Measurements from ENCODE around the gene NID2. TPM values are rescaled to one million over a fixed set of nuclear protein-coding genes. Genes with fewer than 3 reads are reported as not detected.

The NID2 gene
- total and polyA plus RNA-seq, 3 donors from 2014 or later, result 5.3 to 10.6 (median 8.1) TPM

DNA sequence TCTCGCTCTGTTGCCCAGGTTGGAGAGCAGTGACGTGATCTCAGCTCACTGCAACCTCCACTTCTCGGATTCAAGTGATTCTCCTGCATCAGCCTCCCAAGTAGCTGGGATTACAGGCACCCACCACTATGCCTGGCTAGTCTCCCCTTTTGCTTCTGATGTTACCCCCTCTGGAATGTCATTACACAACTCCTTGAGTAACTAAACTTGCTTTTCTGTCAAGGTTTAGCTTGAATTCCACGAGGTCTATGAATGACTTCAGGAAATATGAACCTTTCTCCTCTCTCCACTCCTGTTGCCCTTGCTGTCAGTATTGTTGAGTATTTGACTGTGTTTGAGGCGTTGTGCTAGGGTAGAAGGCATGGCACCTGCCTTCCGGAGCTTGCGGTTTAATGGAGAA lies 96.3 kb downstream of the NID2 start:
- WGBS, 2 donors, result 95 to 98% methylated on average over 7 of the region's 7 CpGs
- intact Hi-C loops (cut with DNase I; ENCODE audit: low total_unique reads), result no loop called here
- Histone ChIP-seq H3K27me3 (no peaks in the 10 kb centered on the region), H3K9me3 (no peaks in the 10 kb centered on the region), H3K4me3 (no peak overlapping the region), H3K4me1 (peaks cover 10% of the 10 kb centered on the region), H3K36me3 (ENCODE audit: low read depth, missing control alignments) (no peaks in the 10 kb centered on the region), H3K27ac (no peak overlapping the region)
- no peak for TF ChIP-seq POLR2A (IDR thresholded peaks at IDR 0.05)
- TF ChIP-seq, protein P1, sequence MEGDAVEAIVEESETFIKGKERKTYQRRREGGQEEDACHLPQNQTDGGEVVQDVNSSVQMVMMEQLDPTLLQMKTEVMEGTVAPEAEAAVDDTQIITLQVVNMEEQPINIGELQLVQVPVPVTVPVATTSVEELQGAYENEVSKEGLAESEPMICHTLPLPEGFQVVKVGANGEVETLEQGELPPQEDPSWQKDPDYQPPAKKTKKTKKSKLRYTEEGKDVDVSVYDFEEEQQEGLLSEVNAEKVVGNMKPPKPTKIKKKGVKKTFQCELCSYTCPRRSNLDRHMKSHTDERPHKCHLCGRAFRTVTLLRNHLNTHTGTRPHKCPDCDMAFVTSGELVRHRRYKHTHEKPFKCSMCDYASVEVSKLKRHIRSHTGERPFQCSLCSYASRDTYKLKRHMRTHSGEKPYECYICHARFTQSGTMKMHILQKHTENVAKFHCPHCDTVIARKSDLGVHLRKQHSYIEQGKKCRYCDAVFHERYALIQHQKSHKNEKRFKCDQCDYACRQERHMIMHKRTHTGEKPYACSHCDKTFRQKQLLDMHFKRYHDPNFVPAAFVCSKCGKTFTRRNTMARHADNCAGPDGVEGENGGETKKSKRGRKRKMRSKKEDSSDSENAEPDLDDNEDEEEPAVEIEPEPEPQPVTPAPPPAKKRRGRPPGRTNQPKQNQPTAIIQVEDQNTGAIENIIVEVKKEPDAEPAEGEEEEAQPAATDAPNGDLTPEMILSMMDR (IDR thresholded peaks at IDR 0.05), result no peak
- DNase-seq, result no peak

DNA sequence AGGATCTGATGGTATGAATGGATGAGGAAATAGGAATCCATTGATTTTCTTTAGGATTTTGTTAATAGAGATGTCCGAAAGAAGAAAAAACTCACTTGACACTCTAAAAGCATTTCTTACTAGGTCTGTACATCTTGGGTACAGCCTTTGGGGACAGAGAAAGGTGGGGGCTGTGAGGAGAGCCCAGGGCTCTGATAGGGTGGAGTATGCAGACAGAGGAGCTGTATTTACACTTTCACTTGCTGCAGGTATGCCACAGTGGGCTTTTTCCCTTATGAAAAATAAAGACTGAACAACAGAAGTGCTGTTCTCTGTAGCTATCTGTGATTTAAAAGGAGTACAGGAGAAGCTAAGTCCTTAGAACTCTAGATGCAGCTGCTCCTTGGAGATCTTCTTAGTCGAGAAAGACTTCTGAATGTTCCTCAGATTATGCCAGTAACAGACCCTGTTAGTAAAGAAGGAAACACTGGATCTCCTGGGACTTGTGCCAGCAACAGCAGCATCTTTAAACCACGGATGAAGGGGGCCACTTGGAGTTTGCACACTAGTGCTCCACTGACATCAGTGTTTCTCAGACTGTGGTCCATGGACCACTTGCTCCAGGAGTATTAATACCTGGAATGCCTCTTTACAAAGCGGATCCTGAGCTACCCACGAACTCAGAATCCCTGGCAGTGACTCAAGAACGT lies 98.9 kb downstream of the NID2 start:
- H3K9me3 ChIP-seq, result no peaks in the 10 kb centered on the region
- TF ChIP-seq POLR2A (IDR thresholded peaks at IDR 0.05), result no peak
- TF ChIP-seq, protein P1 (IDR thresholded peaks at IDR 0.05), result no peak
- H3K4me3 ChIP-seq, result no peak overlapping the region
- no peak overlapping the region for H3K27ac ChIP-seq
- WGBS, 2 donors, result 43 to 54% methylated on average over 6 of the region's 6 CpGs
- H3K36me3 ChIP-seq (ENCODE audit: low read depth, missing control alignments), result no peaks in the 10 kb centered on the region
- DNase-seq, result no peak
- intact Hi-C loops (cut with DNase I; ENCODE audit: low total_unique reads), result no loop called here
- H3K4me1 ChIP-seq, result no peaks in the 10 kb centered on the region
- no peaks in the 10 kb centered on the region for H3K27me3 ChIP-seq

DNA sequence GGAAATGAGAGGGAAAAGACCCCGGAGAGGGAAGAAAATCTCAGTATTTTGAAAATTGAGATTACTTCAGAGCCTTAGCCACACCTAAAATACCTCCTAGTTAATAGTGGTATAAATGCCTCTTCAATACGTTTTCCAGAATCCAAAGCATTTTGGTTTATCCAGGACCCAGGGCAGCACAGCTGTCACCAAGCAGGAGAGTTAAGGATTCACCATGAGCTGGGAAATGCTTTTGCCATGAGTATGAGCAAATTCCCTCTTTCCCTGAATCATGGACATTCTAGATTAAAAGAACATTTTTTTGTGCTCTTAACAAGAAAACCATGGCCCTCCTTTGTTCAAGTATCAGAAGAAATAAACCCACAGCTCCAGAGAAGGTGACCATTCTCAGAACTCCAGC lies 101.3 kb downstream of the NID2 start:
- no peak for TF ChIP-seq POLR2A (IDR thresholded peaks at IDR 0.05)
- TF ChIP-seq, protein P1 (IDR thresholded peaks at IDR 0.05), result no peak
- Histone ChIP-seq H3K27me3 (no peaks in the 10 kb centered on the region), H3K9me3 (no peaks in the 10 kb centered on the region), H3K27ac (no peak overlapping the region), H3K4me3 (no peak overlapping the region), H3K4me1 (peaks cover 6% of the 10 kb centered on the region), H3K36me3 (ENCODE audit: low read depth, missing control alignments) (no peaks in the 10 kb centered on the region)
- intact Hi-C loops (cut with DNase I; ENCODE audit: low total_unique reads), result no loop called here
- DNase-seq, result no peak
- WGBS, 2 donors, result 89 to 91% methylated on average over 2 of the region's 2 CpGs

DNA sequence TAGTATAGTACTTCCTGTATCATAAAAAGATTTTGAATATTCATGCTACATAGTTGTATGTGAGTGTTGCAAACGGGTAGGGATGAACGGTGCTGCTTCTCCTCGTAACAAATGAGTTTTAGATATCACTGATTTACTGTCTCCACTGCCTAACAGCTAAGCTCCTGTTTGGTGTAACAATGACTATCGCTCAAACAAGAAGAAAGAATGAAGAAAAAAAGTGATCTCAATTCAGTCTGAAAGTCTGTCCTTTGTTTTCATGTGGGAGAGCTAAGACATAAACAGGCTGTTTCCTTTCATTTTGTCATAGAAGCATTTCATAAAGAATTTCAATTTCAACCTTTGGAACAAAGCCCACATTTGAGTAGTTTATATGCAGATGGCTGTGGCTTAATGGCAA lies 105.6 kb downstream of the NID2 start:
- WGBS, 2 donors, result 24 to 41% methylated on average over 4 of the region's 4 CpGs
- Histone ChIP-seq H3K27ac (peak overlapping the region in 1 of 2 donors; percentile 55), H3K4me3 (no peak overlapping the region), H3K27me3 (no peaks in the 10 kb centered on the region), H3K9me3 (no peaks in the 10 kb centered on the region), H3K36me3 (ENCODE audit: low read depth, missing control alignments) (no peaks in the 10 kb centered on the region), H3K4me1 (peaks cover 6% of the 10 kb centered on the region)
- intact Hi-C loops (cut with DNase I; ENCODE audit: low total_unique reads), result no loop called here
- no peak for DNase-seq
- TF ChIP-seq, protein P1 (IDR thresholded peaks at IDR 0.05), result no peak
- TF ChIP-seq POLR2A (IDR thresholded peaks at IDR 0.05), result no peak

DNA sequence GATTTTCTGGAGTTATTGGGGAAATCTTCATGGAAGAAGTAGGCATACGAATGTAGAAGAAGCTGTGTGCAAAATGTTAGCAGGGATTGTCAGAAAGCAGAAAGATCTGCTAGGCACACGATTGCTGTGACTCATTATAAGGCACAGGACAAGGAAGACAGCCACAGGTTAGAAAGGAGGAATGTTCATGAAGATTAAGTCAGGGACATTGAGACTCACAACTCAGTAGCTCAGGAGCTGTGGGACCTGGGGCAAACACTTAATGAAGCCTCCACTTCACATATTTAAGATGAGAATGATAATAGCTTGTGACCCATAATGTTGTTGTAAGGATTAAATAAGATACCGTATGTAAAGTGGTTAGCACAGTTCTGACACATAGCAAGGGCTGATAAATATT lies 106.1 kb downstream of the NID2 start:
- Histone ChIP-seq H3K27me3 (no peaks in the 10 kb centered on the region), H3K9me3 (no peaks in the 10 kb centered on the region), H3K4me1 (peaks cover 6% of the 10 kb centered on the region), H3K27ac (peak overlapping the region in 1 of 2 donors; percentile 15), H3K4me3 (no peak overlapping the region), H3K36me3 (ENCODE audit: low read depth, missing control alignments) (no peaks in the 10 kb centered on the region)
- 30 to 38% methylated on average over 2 to 3 of the region's 3 CpGs for WGBS, 2 donors
- DNase-seq, result no peak
- intact Hi-C loops (cut with DNase I; ENCODE audit: low total_unique reads), result no loop called here
- TF ChIP-seq, protein P1 (IDR thresholded peaks at IDR 0.05), result no peak
- no peak for TF ChIP-seq POLR2A (IDR thresholded peaks at IDR 0.05)

Data from testis (tissue), 3 donors.